Measurements from ENCODE around the gene MAPRE3.
A peak's percentile ranks its signal among the peaks of the same experiment; 100 is the strongest.
"Not testable (repeated sequence)": the region's sequence is repeated elsewhere in the genome, so short reads cannot be mapped to it uniquely, and the experiment has no call there.

The MAPRE3 gene

GRCh38 chr2:26970244-26970927 is at the start of gene MAPRE3:
TSS of gene MAPRE3 (plus strand) at chr2:26970637. CDS start at chr2:27022219, 51,582 bp downstream.
- peak; percentile 97 for DNase-seq

- DNase-seq, result no peak
Measured at GRCh38 chr2:26921323-26921722, 49.1 kb upstream of the MAPRE3 start.

GRCh38 chr2:26922405-26923188 is 47.8 kb upstream of the MAPRE3 start:
- peak; percentile 78 for DNase-seq

GRCh38 chr2:26923189-26923466 is 47.3 kb upstream of the MAPRE3 start:
- not testable (repeated sequence) for DNase-seq

- DNase-seq, result no peak
Measured at GRCh38 chr2:26924731-26925099, 45.7 kb upstream of the MAPRE3 start.

GRCh38 chr2:26925100-26925791 is 45.2 kb upstream of the MAPRE3 start:
- no peak for DNase-seq

GRCh38 chr2:26927221-26927620 is 43.2 kb upstream of the MAPRE3 start:
- DNase-seq, result no peak

GRCh38 chr2:26932974-26933373 is 37.5 kb upstream of the MAPRE3 start:
- DNase-seq, result no peak

- DNase-seq, result no peak
Measured at GRCh38 chr2:26933431-26934334, 36.8 kb upstream of the MAPRE3 start.

GRCh38 chr2:26934335-26934724 is 36.1 kb upstream of the MAPRE3 start:
- no peak for DNase-seq

- DNase-seq, result no peak
Measured at GRCh38 chr2:26934985-26935384, 35.5 kb upstream of the MAPRE3 start.

GRCh38 chr2:26936855-26937254 is 33.6 kb upstream of the MAPRE3 start:
- DNase-seq, result peak; percentile 13

- DNase-seq, result no peak
Measured at GRCh38 chr2:26938399-26939118, 31.9 kb upstream of the MAPRE3 start.

- no peak for DNase-seq
Measured at GRCh38 chr2:26940001-26940400, 30.4 kb upstream of the MAPRE3 start.

- DNase-seq, result no peak
Measured at GRCh38 chr2:26941486-26941885, 29.0 kb upstream of the MAPRE3 start.

- peak; percentile 21 for DNase-seq
Measured at GRCh38 chr2:26942543-26943295, 27.7 kb upstream of the MAPRE3 start.

- no peak for DNase-seq
Measured at GRCh38 chr2:26945991-26946750, 24.3 kb upstream of the MAPRE3 start.

GRCh38 chr2:26946841-26947784 is 23.3 kb upstream of the MAPRE3 start:
- DNase-seq, result no peak

- no peak for DNase-seq
Measured at GRCh38 chr2:26948800-26949199, 21.6 kb upstream of the MAPRE3 start.

- DNase-seq, result no peak
Measured at GRCh38 chr2:26950246-26950645, 20.2 kb upstream of the MAPRE3 start.
